ENCODE measurements around the gene GARRE1.

GARRE1 gene

DNA sequence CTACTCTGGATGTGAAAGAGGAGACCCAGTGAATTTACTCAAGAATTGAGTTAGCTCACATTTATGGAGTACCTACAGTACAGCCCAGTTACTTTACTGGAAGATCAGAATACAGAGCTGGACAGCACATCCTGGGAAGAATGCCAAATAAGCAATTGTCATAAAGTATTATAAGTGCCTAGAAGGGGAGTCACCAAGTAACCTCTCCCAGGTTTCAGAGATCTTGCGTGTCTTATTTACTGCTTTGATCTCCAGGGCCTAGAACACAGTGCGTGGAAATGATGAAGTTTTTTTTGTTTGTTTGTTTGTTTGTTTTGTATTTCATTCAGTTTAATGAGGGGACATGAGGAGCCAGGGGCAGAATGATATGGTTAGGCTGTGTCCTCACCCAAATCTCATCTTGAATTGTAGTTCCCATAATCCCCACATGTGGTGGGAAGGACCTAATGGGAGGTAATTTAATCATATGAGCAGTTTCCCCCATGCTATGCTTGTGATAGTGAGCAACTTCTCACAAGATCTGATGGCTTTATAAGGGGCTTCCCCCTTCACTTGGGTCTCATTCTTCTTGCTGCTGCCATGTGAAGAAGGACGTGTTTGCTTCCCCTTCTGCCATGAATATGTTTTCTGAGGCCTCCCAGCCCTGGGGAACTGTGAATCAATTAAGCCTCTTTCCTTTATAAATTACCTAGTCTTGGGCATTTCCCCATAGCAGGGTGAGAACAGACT lies 5.2 kb downstream of the GARRE1 start:
- peaks cover 0 to 7% (median 4%) of the 10 kb centered on the region in 4 experiments for H3K4me1 ChIP-seq (ENCODE audit: control extremely low read depth in 1 of 4, control insufficient read depth in 4 of 4, insufficient read depth in 4 of 4, low read length in 3 of 4)
- CTCF ChIA-PET: no interaction called here
- no peaks in the 10 kb centered on the region for H3K9me3 ChIP-seq (ENCODE audit: control extremely low read depth in 1 of 5, control insufficient read depth in 4 of 5, insufficient read depth in 2 of 5, low read depth in 1 of 5, low read length in 4 of 5)
- H3K36me3 ChIP-seq (ENCODE audit: control insufficient read depth in 4 of 4, insufficient read depth in 4 of 4, low read length in 3 of 4): no peaks in the 10 kb centered on the region
- peak in 1 of 3 donors; percentile 3 for DNase-seq
- peaks cover 0 to 9% (median 4%) of the 10 kb centered on the region in 5 experiments for H3K27me3 ChIP-seq (replicated peaks in 2 of 5; ENCODE audit: control insufficient read depth in 4 of 5, insufficient read depth in 5 of 5, low read length in 4 of 5)
- 100% methylated on average over 2 of the region's 3 CpGs for WGBS (ENCODE audit: insufficient coverage)
- no peak overlapping the region for H3K27ac ChIP-seq (ENCODE audit: insufficient read depth in 1 of 2, low read depth in 1 of 2, low read length in 2 of 2, poor library complexity in 1 of 2, severe bottlenecking in 2 of 2)
- H3K4me3 ChIP-seq (ENCODE audit: control insufficient read depth in 1 of 7, extremely low read depth in 1 of 7, insufficient read depth in 4 of 7, low read depth in 2 of 7, low read length in 6 of 7): no peak overlapping the region
- POLR2A ChIA-PET: no interaction called here

DNA sequence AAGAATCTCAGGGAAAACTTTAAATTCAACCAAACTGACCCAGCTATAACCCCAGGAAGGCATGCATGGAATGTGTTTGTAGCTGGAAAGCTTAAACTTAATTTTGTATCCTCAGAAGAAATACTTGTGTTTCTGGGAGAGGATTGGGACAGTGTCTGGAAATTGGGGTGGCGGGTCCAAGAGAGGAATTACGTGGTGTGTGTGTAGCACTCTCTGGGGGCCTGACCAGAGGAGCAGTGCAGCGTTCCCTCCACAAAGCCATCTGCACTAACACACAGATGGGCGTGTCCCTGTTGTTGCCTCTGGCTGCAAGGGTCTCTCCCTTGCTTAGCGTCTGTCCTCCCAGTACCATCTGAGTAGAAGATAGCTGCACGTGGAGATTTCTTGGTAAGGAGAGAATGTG lies 6.4 kb downstream of the GARRE1 start:
- no peak overlapping the region for H3K4me3 ChIP-seq (ENCODE audit: control insufficient read depth in 1 of 7, extremely low read depth in 1 of 7, insufficient read depth in 4 of 7, low read depth in 2 of 7, low read length in 6 of 7)
- H3K4me1 ChIP-seq (ENCODE audit: control extremely low read depth in 1 of 4, control insufficient read depth in 4 of 4, insufficient read depth in 4 of 4, low read length in 3 of 4): no peaks in the 10 kb centered on the region
- no peak overlapping the region for H3K27ac ChIP-seq (ENCODE audit: insufficient read depth in 1 of 2, low read depth in 1 of 2, low read length in 2 of 2, poor library complexity in 1 of 2, severe bottlenecking in 2 of 2)
- CTCF ChIA-PET: interaction anchor here (1.0 to 1.1 kb wide), 2 partner anchors 9 to 86 kb away, joined by 3 to 4 read pairs; no protein-coding TSS in a partner anchor
- no peak for DNase-seq
- POLR2A ChIA-PET: no interaction called here
- WGBS (ENCODE audit: insufficient coverage): 81% methylated on average over 4 of the region's 6 CpGs
- no peaks in the 10 kb centered on the region for H3K9me3 ChIP-seq (ENCODE audit: control extremely low read depth in 1 of 5, control insufficient read depth in 4 of 5, insufficient read depth in 2 of 5, low read depth in 1 of 5, low read length in 4 of 5)
- peaks cover 0 to 11% (median 4%) of the 10 kb centered on the region in 5 experiments for H3K27me3 ChIP-seq (replicated peaks in 2 of 5; ENCODE audit: control insufficient read depth in 4 of 5, insufficient read depth in 5 of 5, low read length in 4 of 5)
- no peaks in the 10 kb centered on the region for H3K36me3 ChIP-seq (ENCODE audit: control insufficient read depth in 4 of 4, insufficient read depth in 4 of 4, low read length in 3 of 4)

DNA sequence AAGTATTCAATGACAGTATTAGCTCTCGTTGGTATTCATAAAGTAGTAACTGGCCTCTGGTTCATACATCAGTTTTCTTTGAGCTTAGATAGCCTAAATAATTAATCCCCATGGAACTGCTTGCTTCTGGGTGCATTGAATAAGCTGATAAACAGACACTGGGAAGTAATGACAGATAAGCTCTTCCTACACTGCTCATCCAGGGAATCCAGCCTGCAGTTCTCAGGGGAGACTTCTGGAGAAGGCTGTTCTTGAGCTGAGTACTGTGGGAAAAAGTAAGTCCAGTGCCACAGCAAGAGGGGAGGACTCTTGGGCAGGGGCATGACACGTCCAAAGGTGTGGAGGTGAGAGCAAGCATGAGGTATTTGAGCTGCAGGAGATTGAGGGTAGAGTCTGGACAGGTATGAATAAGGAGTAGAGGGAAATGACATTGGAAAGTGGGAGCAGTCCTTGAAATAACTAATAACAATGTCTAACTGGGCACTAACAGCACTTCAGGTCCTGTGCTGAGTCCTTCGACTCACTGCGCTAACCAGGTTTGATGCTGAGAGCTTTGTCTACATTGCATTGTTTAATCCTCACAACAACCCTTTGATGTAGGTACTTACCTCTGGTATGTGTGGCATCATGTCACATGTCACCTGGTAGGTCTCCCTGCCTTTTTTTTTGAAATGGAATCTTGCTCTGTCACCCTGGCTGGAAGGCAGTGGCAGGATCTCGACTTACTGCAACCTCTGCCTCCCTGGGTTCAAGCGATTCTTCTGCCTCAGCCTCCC lies 7.2 kb downstream of the GARRE1 start:
- POLR2A ChIA-PET: no interaction called here
- no peaks in the 10 kb centered on the region for H3K9me3 ChIP-seq (ENCODE audit: control extremely low read depth in 1 of 5, control insufficient read depth in 4 of 5, insufficient read depth in 2 of 5, low read depth in 1 of 5, low read length in 4 of 5)
- H3K27ac ChIP-seq (ENCODE audit: insufficient read depth in 1 of 2, low read depth in 1 of 2, low read length in 2 of 2, poor library complexity in 1 of 2, severe bottlenecking in 2 of 2): no peak overlapping the region
- 92% methylated on average over 5 of the region's 6 CpGs for WGBS (ENCODE audit: insufficient coverage)
- CTCF ChIA-PET: interaction anchor here (1.0 to 1.1 kb wide), 2 partner anchors 8 to 85 kb away, joined by 3 to 4 read pairs; no protein-coding TSS in a partner anchor
- H3K36me3 ChIP-seq (ENCODE audit: control insufficient read depth in 4 of 4, insufficient read depth in 4 of 4, low read length in 3 of 4): no peaks in the 10 kb centered on the region
- no peak overlapping the region for H3K4me3 ChIP-seq (ENCODE audit: control insufficient read depth in 1 of 7, extremely low read depth in 1 of 7, insufficient read depth in 4 of 7, low read depth in 2 of 7, low read length in 6 of 7)
- H3K4me1 ChIP-seq (ENCODE audit: control extremely low read depth in 1 of 4, control insufficient read depth in 4 of 4, insufficient read depth in 4 of 4, low read length in 3 of 4): no peaks in the 10 kb centered on the region
- H3K27me3 ChIP-seq (replicated peaks in 2 of 5; ENCODE audit: control insufficient read depth in 4 of 5, insufficient read depth in 5 of 5, low read length in 4 of 5): peaks cover 0 to 15% (median 4%) of the 10 kb centered on the region in 5 experiments
- no peak for DNase-seq

DNA sequence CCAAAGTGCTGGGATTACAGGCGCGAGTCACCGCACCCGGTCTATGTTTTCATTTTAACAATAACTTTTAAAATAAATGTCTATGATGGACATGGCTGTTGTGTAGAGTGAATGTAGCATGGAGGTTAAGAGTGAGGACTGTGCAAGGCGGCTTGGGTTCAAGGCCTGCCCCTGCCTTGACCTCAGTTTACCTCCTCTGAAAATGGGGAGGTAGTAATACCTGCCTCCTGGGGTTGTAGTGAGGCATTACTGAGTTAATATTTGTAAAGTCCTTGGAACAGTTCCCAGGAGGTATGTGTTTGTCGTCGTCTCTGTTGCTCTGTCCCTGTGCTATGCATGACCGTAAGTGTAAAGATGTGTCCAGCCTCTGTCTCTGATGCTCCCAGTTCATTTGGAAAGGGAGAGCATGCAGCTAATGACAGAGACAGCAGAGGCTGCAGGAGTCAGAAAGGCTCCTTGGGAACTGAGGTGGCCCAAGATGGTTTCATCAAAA lies 9.4 kb downstream of the GARRE1 start:
- no peak for DNase-seq
- ChIA-PET POLR2A (no interaction called here), CTCF (no interaction called here)
- Histone ChIP-seq H3K4me1 (ENCODE audit: control extremely low read depth in 1 of 4, control insufficient read depth in 4 of 4, insufficient read depth in 4 of 4, low read length in 3 of 4) (no peaks in the 10 kb centered on the region), H3K9me3 (ENCODE audit: control extremely low read depth in 1 of 5, control insufficient read depth in 4 of 5, insufficient read depth in 2 of 5, low read depth in 1 of 5, low read length in 4 of 5) (no peaks in the 10 kb centered on the region), H3K36me3 (ENCODE audit: control insufficient read depth in 4 of 4, insufficient read depth in 4 of 4, low read length in 3 of 4) (no peaks in the 10 kb centered on the region), H3K27me3 (replicated peaks in 2 of 5; ENCODE audit: control insufficient read depth in 4 of 5, insufficient read depth in 5 of 5, low read length in 4 of 5) (peaks cover 0 to 21% (median 12%) of the 10 kb centered on the region in 5 experiments), H3K4me3 (ENCODE audit: control insufficient read depth in 1 of 7, extremely low read depth in 1 of 7, insufficient read depth in 4 of 7, low read depth in 2 of 7, low read length in 6 of 7) (no peak overlapping the region), H3K27ac (ENCODE audit: insufficient read depth in 1 of 2, low read depth in 1 of 2, low read length in 2 of 2, poor library complexity in 1 of 2, severe bottlenecking in 2 of 2) (no peak overlapping the region)
- 97% methylated on average over 4 of the region's 8 CpGs for WGBS (ENCODE audit: insufficient coverage)

DNA sequence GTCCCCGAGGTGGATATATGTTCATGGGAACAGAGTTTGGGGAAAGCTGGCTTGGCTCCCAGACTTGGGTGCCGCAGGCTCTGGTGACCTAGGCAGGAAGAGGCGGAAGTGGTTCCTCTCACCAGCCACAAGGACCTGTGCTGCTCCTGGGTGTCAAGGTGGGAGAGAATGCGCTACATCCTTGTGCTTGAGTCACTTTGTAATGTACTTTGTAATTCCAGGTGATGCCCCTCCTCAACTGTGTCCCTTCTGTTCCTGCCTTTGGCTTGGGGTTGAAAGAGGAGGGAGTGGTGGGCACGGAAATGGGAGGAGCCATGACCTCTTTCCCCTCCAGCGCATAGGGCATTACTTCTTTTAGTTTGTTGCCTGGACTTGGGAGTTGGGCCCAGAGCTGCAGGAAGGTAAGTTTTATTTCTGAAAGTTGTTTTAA lies 10.9 kb downstream of the GARRE1 start:
- ChIA-PET POLR2A (no interaction called here), CTCF (no interaction called here)
- no peak overlapping the region for H3K27ac ChIP-seq (ENCODE audit: insufficient read depth in 1 of 2, low read depth in 1 of 2, low read length in 2 of 2, poor library complexity in 1 of 2, severe bottlenecking in 2 of 2)
- H3K4me1 ChIP-seq (ENCODE audit: control extremely low read depth in 1 of 4, control insufficient read depth in 4 of 4, insufficient read depth in 4 of 4, low read length in 3 of 4): peaks cover 0 to 7% (median 3%) of the 10 kb centered on the region in 4 experiments
- peaks cover 0 to 30% (median 15%) of the 10 kb centered on the region in 5 experiments for H3K27me3 ChIP-seq (replicated peaks in 2 of 5; ENCODE audit: control insufficient read depth in 4 of 5, insufficient read depth in 5 of 5, low read length in 4 of 5)
- no peak overlapping the region for H3K4me3 ChIP-seq (ENCODE audit: control insufficient read depth in 1 of 7, extremely low read depth in 1 of 7, insufficient read depth in 4 of 7, low read depth in 2 of 7, low read length in 6 of 7)
- DNase-seq: no peak
- 90% methylated on average over 2 of the region's 6 CpGs for WGBS (ENCODE audit: insufficient coverage)
- H3K9me3 ChIP-seq (ENCODE audit: control extremely low read depth in 1 of 5, control insufficient read depth in 4 of 5, insufficient read depth in 2 of 5, low read depth in 1 of 5, low read length in 4 of 5): no peaks in the 10 kb centered on the region
- no peaks in the 10 kb centered on the region for H3K36me3 ChIP-seq (ENCODE audit: control insufficient read depth in 4 of 4, insufficient read depth in 4 of 4, low read length in 3 of 4)

DNA sequence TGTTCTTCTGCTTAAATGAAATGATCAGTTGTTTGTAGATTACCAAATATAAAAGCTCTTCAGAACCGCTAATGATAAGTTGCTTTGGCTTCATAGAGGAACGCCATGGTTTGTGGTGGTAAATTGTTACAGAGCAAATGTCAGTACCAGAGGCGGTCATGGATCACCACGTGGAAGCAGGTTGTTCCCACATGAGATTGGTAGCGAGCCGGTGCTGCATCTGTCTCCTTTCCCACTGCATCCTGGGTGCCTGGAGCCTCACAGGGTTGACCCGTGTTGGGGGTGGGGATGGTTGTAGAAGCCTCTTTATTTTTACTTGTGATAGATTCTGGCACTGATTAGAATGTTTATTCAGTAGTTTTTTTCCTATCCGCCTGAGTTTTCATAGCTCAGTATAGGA lies 14.7 kb downstream of the GARRE1 start:
- H3K4me3 ChIP-seq (ENCODE audit: control insufficient read depth in 1 of 7, extremely low read depth in 1 of 7, insufficient read depth in 4 of 7, low read depth in 2 of 7, low read length in 6 of 7): no peak overlapping the region
- H3K36me3 ChIP-seq (ENCODE audit: control insufficient read depth in 4 of 4, insufficient read depth in 4 of 4, low read length in 3 of 4): no peaks in the 10 kb centered on the region
- ChIA-PET CTCF (interaction anchor here (1.0 to 1.3 kb wide), 2 partner anchors 8 to 24 kb away, joined by 3 to 4 read pairs; no protein-coding TSS in a partner anchor), POLR2A (no interaction called here)
- H3K27me3 ChIP-seq (replicated peaks in 2 of 5; ENCODE audit: control insufficient read depth in 4 of 5, insufficient read depth in 5 of 5, low read length in 4 of 5): peaks cover 0 to 41% (median 16%) of the 10 kb centered on the region in 5 experiments
- no peak overlapping the region for H3K27ac ChIP-seq (ENCODE audit: insufficient read depth in 1 of 2, low read depth in 1 of 2, low read length in 2 of 2, poor library complexity in 1 of 2, severe bottlenecking in 2 of 2)
- no peaks in the 10 kb centered on the region for H3K9me3 ChIP-seq (ENCODE audit: control extremely low read depth in 1 of 5, control insufficient read depth in 4 of 5, insufficient read depth in 2 of 5, low read depth in 1 of 5, low read length in 4 of 5)
- no peak for DNase-seq
- WGBS (ENCODE audit: insufficient coverage): 100% methylated on average over 1 of the region's 8 CpGs
- H3K4me1 ChIP-seq (ENCODE audit: control extremely low read depth in 1 of 4, control insufficient read depth in 4 of 4, insufficient read depth in 4 of 4, low read length in 3 of 4): peaks cover 0 to 9% (median 4%) of the 10 kb centered on the region in 4 experiments

- Histone ChIP-seq H3K27ac (ENCODE audit: insufficient read depth in 1 of 2, low read depth in 1 of 2, low read length in 2 of 2, poor library complexity in 1 of 2, severe bottlenecking in 2 of 2) (no peak overlapping the region), H3K36me3 (ENCODE audit: control insufficient read depth in 4 of 4, insufficient read depth in 4 of 4, low read length in 3 of 4) (no peaks in the 10 kb centered on the region), H3K4me3 (ENCODE audit: control insufficient read depth in 1 of 7, extremely low read depth in 1 of 7, insufficient read depth in 4 of 7, low read depth in 2 of 7, low read length in 6 of 7) (no peak overlapping the region), H3K27me3 (replicated peaks in 2 of 5; ENCODE audit: control insufficient read depth in 4 of 5, insufficient read depth in 5 of 5, low read length in 4 of 5) (peaks cover 0 to 45% (median 16%) of the 10 kb centered on the region in 5 experiments), H3K4me1 (ENCODE audit: control extremely low read depth in 1 of 4, control insufficient read depth in 4 of 4, insufficient read depth in 4 of 4, low read length in 3 of 4) (peaks cover 0 to 9% (median 4%) of the 10 kb centered on the region in 4 experiments), H3K9me3 (ENCODE audit: control extremely low read depth in 1 of 5, control insufficient read depth in 4 of 5, insufficient read depth in 2 of 5, low read depth in 1 of 5, low read length in 4 of 5) (no peaks in the 10 kb centered on the region)
- CTCF ChIA-PET: interaction anchor here (1.0 to 1.3 kb wide), 2 partner anchors 8 to 24 kb away, joined by 3 to 4 read pairs; no protein-coding TSS in a partner anchor
- 17% methylated on average over 1 of the region's 2 CpGs for WGBS (ENCODE audit: insufficient coverage)
- no peak for DNase-seq
- POLR2A ChIA-PET: no interaction called here
Observed at GRCh38 chr19:34269489-34269888, 15.1 kb downstream of the GARRE1 start.
